ENCODE results near the gene PTPN14.

Gene PTPN14

GRCh38 chr1:214429951-214430770, 121.2 kb downstream of the PTPN14 start:
- Histone ChIP-seq H3K4me3 (ENCODE audit: low read depth, low read length) (no peak overlapping the region), H4K8ac (ENCODE audit: low read depth, low read length) (no peak overlapping the region)

DNA sequence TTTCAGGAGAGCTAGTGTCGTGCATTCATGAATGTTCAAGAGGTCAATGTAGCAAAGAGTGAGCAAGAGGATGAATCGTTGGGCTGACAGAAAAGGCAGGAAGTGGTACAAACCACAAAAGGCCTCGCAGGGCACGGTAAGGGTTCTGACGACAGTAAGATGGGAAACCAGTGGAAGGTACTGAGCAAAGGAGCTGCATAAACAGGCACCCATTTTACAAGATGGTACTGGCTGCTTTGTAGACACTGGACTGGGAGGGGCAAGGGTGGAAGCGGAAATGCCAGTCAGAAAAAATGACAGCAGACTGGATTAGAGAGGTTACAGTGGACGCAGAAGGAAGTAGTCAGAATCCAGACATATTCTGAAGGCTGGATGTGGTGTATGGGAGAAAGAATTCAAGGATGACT, 123.5 kb downstream of the PTPN14 start:
- Histone ChIP-seq H3K27ac (ENCODE audit: low read depth, low read length) (no peak overlapping the region), H3K79me1 (ENCODE audit: low read length) (peaks cover 2% of the 10 kb centered on the region), H3K4ac (ENCODE audit: low read depth, low read length) (no peak overlapping the region), H2AFZ (ENCODE audit: insufficient read depth, low read length, poor library complexity) (no peak overlapping the region), H4K8ac (ENCODE audit: low read depth, low read length) (no peak overlapping the region), H2BK5ac (ENCODE audit: low read depth, low read length, poor library complexity) (no peak overlapping the region), H2AK5ac (ENCODE audit: low read length) (no peak overlapping the region), H3K36me3 (ENCODE audit: control insufficient read depth in 1 of 2, insufficient read depth in 2 of 2, low read length in 2 of 2) (peaks cover 0 to 2% of the 10 kb centered on the region in 2 experiments), H3K14ac (ENCODE audit: low read length) (no peak overlapping the region), H3K79me2 (ENCODE audit: control insufficient read depth, insufficient read depth, low read length, poor library complexity) (no peaks in the 10 kb centered on the region), H2BK120ac (ENCODE audit: insufficient read depth, low read length, poor library complexity) (no peak overlapping the region), H3K4me1 (ENCODE audit: control insufficient read depth in 1 of 2, insufficient read depth in 2 of 2, low read length in 2 of 2) (peaks cover 8 to 9% of the 10 kb centered on the region in 2 experiments), H4K12ac (ENCODE audit: low read depth, low read length) (no peak overlapping the region), H3K9me3 (ENCODE audit: insufficient read depth, low read depth, low read length) (no peaks in the 10 kb centered on the region), H3K18ac (ENCODE audit: low read length) (no peak overlapping the region), H4K91ac (ENCODE audit: low read depth, low read length) (no peak overlapping the region), H2BK12ac (ENCODE audit: low read length) (no peak overlapping the region), H3K27me3 (ENCODE audit: insufficient read depth, low read length) (no peaks in the 10 kb centered on the region), H3K4me3 (ENCODE audit: low read depth, low read length) (no peak overlapping the region), H3K23ac (ENCODE audit: low read length) (no peak overlapping the region), H3K4me2 (ENCODE audit: low read length) (no peak overlapping the region), H3K9ac (ENCODE audit: low read length) (no peak overlapping the region)
- no CpG with 5 or more reads among the region's 7 CpGs for WGBS (ENCODE audit: extremely low coverage, insufficient coverage, insufficient read length)
- DNase-seq: no peak

More at GRCh38 chr1:214429951-214430770, 121.2 kb downstream of the PTPN14 start:
- H3K27ac ChIP-seq (ENCODE audit: low read depth, low read length): no peak overlapping the region
- H4K91ac ChIP-seq (ENCODE audit: low read depth, low read length): no peak overlapping the region
- no peak for DNase-seq
- peaks cover 3 to 4% of the 10 kb centered on the region in 2 experiments for H3K36me3 ChIP-seq (ENCODE audit: control insufficient read depth in 1 of 2, insufficient read depth in 2 of 2, low read length in 2 of 2)
- H2BK5ac ChIP-seq (ENCODE audit: low read depth, low read length, poor library complexity): no peak overlapping the region
- H2AFZ ChIP-seq (ENCODE audit: insufficient read depth, low read length, poor library complexity): no peak overlapping the region
- H3K4me1 ChIP-seq (ENCODE audit: control insufficient read depth in 1 of 2, insufficient read depth in 2 of 2, low read length in 2 of 2): peaks cover 3 to 4% of the 10 kb centered on the region in 2 experiments
- no peak overlapping the region for H3K9ac ChIP-seq (ENCODE audit: low read length)
- no peak overlapping the region for H3K4me2 ChIP-seq (ENCODE audit: low read length)
- H3K9me3 ChIP-seq (ENCODE audit: insufficient read depth, low read depth, low read length): no peaks in the 10 kb centered on the region
- H2AK5ac ChIP-seq (ENCODE audit: low read length): no peak overlapping the region
- no peak overlapping the region for H2BK12ac ChIP-seq (ENCODE audit: low read length)
- peak overlapping the region; percentile 21 for H3K4ac ChIP-seq (ENCODE audit: low read depth, low read length)
- no peaks in the 10 kb centered on the region for H3K27me3 ChIP-seq (ENCODE audit: insufficient read depth, low read length)
- no peaks in the 10 kb centered on the region for H3K79me1 ChIP-seq (ENCODE audit: low read length)
- WGBS (ENCODE audit: extremely low coverage, insufficient coverage, insufficient read length): no CpG with 5 or more reads among the region's 9 CpGs
- H3K14ac ChIP-seq (ENCODE audit: low read length): no peak overlapping the region
- peaks cover 1% of the 10 kb centered on the region for H3K79me2 ChIP-seq (ENCODE audit: control insufficient read depth, insufficient read depth, low read length, poor library complexity)
- H3K23ac ChIP-seq (ENCODE audit: low read length): no peak overlapping the region
- H3K18ac ChIP-seq (ENCODE audit: low read length): no peak overlapping the region
- H2BK120ac ChIP-seq (ENCODE audit: insufficient read depth, low read length, poor library complexity): no peak overlapping the region
- no peak overlapping the region for H4K12ac ChIP-seq (ENCODE audit: low read depth, low read length)

- WGBS (ENCODE audit: extremely low coverage, insufficient coverage, insufficient read length): no CpG with 5 or more reads among the region's 2 CpGs
- Histone ChIP-seq H2AK5ac (ENCODE audit: low read length) (no peak overlapping the region), H3K4me3 (ENCODE audit: low read depth, low read length) (no peak overlapping the region)
Measured at GRCh38 chr1:214426426-214426812, 125.0 kb downstream of the PTPN14 start.

DNA sequence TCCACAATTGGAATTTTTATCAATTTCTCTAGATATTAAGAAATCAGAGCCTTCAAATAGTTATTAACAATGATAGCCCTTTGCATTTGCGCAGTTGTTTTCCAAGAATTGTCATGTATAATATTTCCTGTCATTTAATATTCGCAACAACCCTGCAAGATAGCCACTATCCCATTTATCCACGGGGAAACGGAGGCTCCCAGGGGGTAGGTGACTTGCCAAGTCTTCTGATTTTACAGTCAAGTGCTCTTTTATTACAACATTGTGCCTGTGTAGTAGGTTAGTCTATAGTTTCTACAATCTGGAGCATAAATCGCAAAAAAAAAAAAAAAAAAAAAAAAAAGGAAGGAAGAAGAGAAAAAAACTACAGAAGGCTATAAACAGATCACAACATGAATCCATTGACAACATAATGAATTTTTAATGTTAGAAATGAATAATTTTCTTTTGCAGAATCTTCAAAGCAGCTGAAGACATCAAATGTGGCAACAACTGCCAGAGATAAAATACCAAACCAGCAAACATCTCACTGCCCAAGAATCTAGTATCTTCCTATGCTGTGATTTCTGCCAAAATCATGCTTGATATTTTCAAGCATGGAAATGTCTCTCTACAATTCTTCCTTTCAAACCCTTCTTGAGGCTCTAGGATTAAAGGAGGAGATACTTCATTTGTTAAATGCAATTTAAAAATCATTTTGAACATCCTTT, 125.5 kb downstream of the PTPN14 start:
- no peak overlapping the region for H3K4me2 ChIP-seq (ENCODE audit: low read length)
- H2AK5ac ChIP-seq (ENCODE audit: low read length): no peak overlapping the region
- H2BK5ac ChIP-seq (ENCODE audit: low read depth, low read length, poor library complexity): no peak overlapping the region
- no peak overlapping the region for H2AFZ ChIP-seq (ENCODE audit: insufficient read depth, low read length, poor library complexity)
- no peak overlapping the region for H2BK12ac ChIP-seq (ENCODE audit: low read length)
- H3K79me1 ChIP-seq (ENCODE audit: low read length): peaks cover 5% of the 10 kb centered on the region
- no peak overlapping the region for H3K18ac ChIP-seq (ENCODE audit: low read length)
- H2BK120ac ChIP-seq (ENCODE audit: insufficient read depth, low read length, poor library complexity): no peak overlapping the region
- H3K4me3 ChIP-seq (ENCODE audit: low read depth, low read length): no peak overlapping the region
- H3K27me3 ChIP-seq (ENCODE audit: insufficient read depth, low read length): no peaks in the 10 kb centered on the region
- H3K23ac ChIP-seq (ENCODE audit: low read length): no peak overlapping the region
- H3K9me3 ChIP-seq (ENCODE audit: insufficient read depth, low read depth, low read length): no peaks in the 10 kb centered on the region
- WGBS (ENCODE audit: extremely low coverage, insufficient coverage, insufficient read length): no CpG with 5 or more reads among the region's 5 CpGs
- peaks cover 0 to 2% of the 10 kb centered on the region in 2 experiments for H3K36me3 ChIP-seq (ENCODE audit: control insufficient read depth in 1 of 2, insufficient read depth in 2 of 2, low read length in 2 of 2)
- H4K8ac ChIP-seq (ENCODE audit: low read depth, low read length): no peak overlapping the region
- H4K12ac ChIP-seq (ENCODE audit: low read depth, low read length): no peak overlapping the region
- no peak overlapping the region for H3K14ac ChIP-seq (ENCODE audit: low read length)
- peak in 1 of 2 donors; percentile 18 for DNase-seq
- no peak overlapping the region for H3K27ac ChIP-seq (ENCODE audit: low read depth, low read length)
- no peak overlapping the region for H3K9ac ChIP-seq (ENCODE audit: low read length)
- peaks cover 3% of the 10 kb centered on the region for H3K79me2 ChIP-seq (ENCODE audit: control insufficient read depth, insufficient read depth, low read length, poor library complexity)
- peaks cover 12 to 17% of the 10 kb centered on the region in 2 experiments for H3K4me1 ChIP-seq (ENCODE audit: control insufficient read depth in 1 of 2, insufficient read depth in 2 of 2, low read length in 2 of 2)
- no peak overlapping the region for H3K4ac ChIP-seq (ENCODE audit: low read depth, low read length)
- no peak overlapping the region for H4K91ac ChIP-seq (ENCODE audit: low read depth, low read length)

More at GRCh38 chr1:214426426-214426812, 125.0 kb downstream of the PTPN14 start:
- Histone ChIP-seq H2AFZ (ENCODE audit: insufficient read depth, low read length, poor library complexity) (no peak overlapping the region), H4K8ac (ENCODE audit: low read depth, low read length) (no peak overlapping the region), H4K12ac (ENCODE audit: low read depth, low read length) (no peak overlapping the region), H3K36me3 (ENCODE audit: control insufficient read depth in 1 of 2, insufficient read depth in 2 of 2, low read length in 2 of 2) (peaks cover 0 to 2% of the 10 kb centered on the region in 2 experiments), H3K4ac (ENCODE audit: low read depth, low read length) (no peak overlapping the region), H3K79me1 (ENCODE audit: low read length) (peaks cover 5% of the 10 kb centered on the region), H3K27me3 (ENCODE audit: insufficient read depth, low read length) (no peaks in the 10 kb centered on the region), H2BK12ac (ENCODE audit: low read length) (no peak overlapping the region), H3K27ac (ENCODE audit: low read depth, low read length) (no peak overlapping the region), H2BK120ac (ENCODE audit: insufficient read depth, low read length, poor library complexity) (no peak overlapping the region), H3K18ac (ENCODE audit: low read length) (no peak overlapping the region), H3K9me3 (ENCODE audit: insufficient read depth, low read depth, low read length) (no peaks in the 10 kb centered on the region), H3K14ac (ENCODE audit: low read length) (no peak overlapping the region), H2BK5ac (ENCODE audit: low read depth, low read length, poor library complexity) (no peak overlapping the region), H3K79me2 (ENCODE audit: control insufficient read depth, insufficient read depth, low read length, poor library complexity) (peaks cover 3% of the 10 kb centered on the region), H4K91ac (ENCODE audit: low read depth, low read length) (no peak overlapping the region), H3K4me1 (ENCODE audit: control insufficient read depth in 1 of 2, insufficient read depth in 2 of 2, low read length in 2 of 2) (peaks cover 12 to 17% of the 10 kb centered on the region in 2 experiments), H3K4me2 (ENCODE audit: low read length) (no peak overlapping the region), H3K23ac (ENCODE audit: low read length) (no peak overlapping the region), H3K9ac (ENCODE audit: low read length) (no peak overlapping the region)
- no peak for DNase-seq
